Measurements from ENCODE around the gene NPM3. TPM values are rescaled to one million over a fixed set of nuclear protein-coding genes. Genes with fewer than 3 reads are reported as not detected.

Gene NPM3, protein sequence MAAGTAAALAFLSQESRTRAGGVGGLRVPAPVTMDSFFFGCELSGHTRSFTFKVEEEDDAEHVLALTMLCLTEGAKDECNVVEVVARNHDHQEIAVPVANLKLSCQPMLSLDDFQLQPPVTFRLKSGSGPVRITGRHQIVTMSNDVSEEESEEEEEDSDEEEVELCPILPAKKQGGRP
- total RNA-seq, result 44.9 TPM

DNA sequence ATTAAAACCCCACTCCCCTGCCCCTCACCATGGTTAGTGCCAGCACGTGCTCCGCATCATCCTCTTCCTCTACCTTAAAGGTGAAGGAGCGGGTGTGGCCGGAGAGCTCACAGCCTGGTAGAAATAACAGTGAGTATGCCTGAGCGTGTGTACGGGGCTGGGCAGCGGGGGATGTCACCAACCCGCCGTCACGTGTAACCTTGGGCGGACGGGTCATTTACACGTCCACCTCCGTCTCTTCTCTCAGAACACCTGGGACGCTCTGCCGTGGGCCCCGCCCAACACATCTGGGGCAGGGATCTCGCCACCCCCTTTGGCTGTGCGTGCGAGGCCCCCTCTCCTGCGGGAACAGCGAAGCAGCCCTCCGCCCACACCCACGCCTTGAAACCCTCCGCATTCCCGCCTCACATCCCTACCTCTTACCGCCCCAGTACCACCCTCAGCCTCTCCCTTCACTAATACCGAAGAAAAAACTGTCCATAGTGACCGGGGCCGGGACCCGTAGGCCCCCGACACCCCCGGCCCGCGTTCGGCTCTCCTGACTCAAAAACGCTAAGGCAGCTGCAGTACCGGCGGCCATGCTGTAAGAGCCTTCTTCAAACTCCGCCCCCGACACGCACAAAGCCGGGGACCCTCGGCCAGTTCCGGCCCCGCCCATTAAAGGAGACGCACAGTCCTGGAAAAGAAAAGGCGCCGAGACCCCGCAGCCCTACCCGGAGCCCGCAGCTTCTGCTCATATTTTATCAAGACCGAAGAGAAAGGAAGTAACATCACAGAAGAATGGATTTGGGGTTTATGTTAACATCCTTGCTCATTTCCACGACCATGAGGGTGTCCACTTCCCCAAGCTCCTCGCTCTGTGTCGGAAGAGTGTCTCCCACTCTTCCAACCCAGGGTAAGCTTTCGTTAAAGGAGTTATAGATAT lies at the start of gene NPM3:
TSS of gene NPM3 (minus strand) at position 636 of the 925 bp plus-strand sequence. CDS start at position 580, 56 bp downstream.

DNA sequence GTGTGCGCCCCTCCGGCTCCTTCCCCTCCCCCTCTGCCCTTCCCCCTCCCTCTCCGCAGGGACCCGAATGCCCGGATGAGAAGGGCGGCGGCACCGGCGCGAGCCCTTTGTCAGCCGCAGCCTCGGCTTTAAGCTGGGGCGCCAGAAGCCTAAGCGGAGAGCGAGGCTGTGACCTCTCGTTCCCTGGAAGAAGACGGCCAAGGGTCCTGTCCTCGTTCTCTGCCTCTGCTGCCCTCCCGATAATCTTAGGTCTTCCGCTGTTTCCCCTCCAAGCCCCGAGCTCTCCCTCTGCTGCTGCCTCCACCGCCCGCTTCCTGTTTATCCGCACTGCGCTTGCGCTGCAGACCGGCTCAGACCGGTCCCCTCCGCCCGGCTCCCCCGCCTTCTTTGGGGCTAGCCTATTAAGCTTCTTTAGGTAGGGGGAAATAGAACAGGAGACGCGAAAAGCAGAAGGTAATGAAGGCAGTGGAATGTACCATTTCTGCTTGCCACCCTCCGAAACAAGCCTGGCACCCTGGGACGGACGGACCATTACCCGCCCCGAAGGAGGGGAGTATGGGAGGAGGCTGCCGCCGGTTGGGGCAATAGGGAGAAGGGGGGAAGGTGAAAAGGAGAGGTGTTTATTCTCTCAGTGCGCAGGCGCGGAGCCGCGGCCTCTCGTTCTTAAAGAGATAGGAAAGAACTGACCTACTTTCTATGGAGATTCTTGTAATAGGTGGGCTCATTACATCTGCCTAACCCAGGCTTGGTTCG lies 35.0 kb upstream of the NPM3 start, which contains the start of gene OGA:
TSS of gene OGA (minus strand) at position 326 of the 753 bp plus-strand sequence. CDS start 422 bp downstream, outside the sequence.

DNA sequence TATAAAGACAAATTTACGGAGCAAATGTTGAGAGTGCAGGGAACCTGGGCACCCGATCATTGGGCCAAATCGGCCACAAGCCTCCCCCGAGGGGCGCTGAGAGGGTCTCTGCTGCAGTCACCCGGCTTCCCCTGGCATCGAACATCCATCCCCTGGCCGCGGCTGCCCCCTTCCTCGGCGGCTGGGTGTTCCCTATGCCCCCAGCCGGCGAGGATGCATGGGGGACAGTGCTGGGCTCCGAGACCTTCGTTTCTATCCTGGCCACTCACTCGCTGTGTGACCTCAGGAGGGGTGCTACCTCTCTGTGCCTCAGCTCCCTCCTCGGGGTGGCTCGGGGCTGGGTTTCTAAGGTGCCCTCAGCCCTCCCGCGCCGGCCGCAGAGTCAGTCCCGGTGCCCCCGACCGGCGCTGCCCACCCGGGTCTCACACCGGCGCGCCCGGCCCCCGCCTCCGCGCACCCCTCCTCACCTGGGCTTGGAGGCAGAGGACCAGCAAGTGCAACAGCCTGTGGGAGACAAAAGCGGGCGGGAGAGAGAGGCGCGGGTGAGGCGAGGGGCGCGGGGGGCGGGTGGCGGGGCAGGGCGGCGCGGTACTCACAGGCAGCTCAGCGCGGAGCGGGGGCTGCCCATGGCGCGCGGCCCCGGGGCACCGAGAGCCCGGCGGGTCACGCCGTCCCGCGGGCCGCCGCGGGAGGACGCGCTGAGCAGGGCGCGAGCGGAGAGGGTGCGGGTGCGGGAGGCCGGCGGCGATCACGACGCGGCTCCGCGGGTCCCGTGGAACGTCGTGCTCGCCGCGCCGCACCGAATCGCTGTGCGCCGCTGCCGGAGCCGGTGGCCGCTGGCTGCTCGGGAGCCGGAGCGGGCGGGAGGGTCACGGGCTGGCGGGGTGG lies 7.7 kb downstream of the NPM3 start, which contains the start of gene FGF8:
TSS of gene FGF8 (minus strand) at position 842 of the 888 bp plus-strand sequence. CDS start at position 628, 214 bp downstream.

Other genes with a start within 250 kb of the NPM3 start
- 21.9 TPM for gene POLL, start 195.2 kb downstream of the NPM3 start, total RNA-seq
- gene DPCD, start 195.1 kb downstream of the NPM3 start, total RNA-seq, result 32.6 TPM
- gene FBXW4, start 88.3 kb downstream of the NPM3 start, total RNA-seq, result 73.6 TPM
- 4.0 TPM for gene FGF8, start 7.3 kb downstream of the NPM3 start, total RNA-seq
- 360 TPM for gene OGA, start 35.0 kb upstream of the NPM3 start, total RNA-seq
- 12.5 TPM for gene KCNIP2, start 60.4 kb upstream of the NPM3 start, total RNA-seq

All from camera-type eye (tissue), 1 donor.